ENCODE results near the gene TTC6.

The TTC6 gene

GRCh38 chr14:37625597-37626595, 30.5 kb downstream of the TTC6 start:
- no peak for DNase-seq

DNA sequence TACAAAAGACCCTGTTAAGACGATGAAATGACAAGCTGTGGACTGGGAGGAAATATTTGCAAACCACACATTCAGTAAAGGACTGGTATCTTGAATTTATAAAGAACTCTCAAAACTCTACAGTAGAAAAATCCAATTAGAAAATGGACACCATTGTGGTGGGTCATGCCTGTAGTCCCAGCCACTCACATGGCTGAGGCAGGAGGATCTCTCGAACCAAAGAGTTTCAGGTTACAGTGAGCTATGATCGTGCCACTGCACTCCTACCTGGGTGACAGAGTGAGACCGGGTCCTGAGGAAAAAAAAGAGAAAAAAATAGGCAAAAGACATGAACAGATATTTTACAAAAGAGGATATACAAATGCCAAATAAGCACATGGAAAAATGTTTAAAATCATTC, 41.9 kb downstream of the TTC6 start:
- no peak for DNase-seq

DNA sequence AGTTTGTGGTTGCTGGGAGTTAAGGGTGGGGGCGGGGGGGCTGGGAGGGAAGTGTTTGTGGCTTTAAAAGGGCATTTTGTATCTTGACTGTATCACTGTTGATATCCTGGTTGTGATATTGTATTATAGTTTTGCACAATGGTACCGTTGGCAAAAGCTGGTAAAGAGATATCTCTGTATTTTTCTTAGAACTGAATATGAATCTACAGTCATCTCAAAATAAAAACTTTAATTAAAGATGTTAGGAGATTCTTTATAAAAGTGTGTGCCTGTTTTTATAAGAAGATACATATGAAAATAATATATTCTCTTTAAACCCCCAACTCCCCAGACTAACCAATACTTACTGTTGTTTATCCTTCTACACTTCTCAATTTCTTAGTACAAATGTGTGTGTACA, 43.2 kb downstream of the TTC6 start:
- no peak for DNase-seq

- no peak for DNase-seq
Measured at GRCh38 chr14:37641117-37641516, 45.7 kb downstream of the TTC6 start.

GRCh38 chr14:37642125-37642524, 46.7 kb downstream of the TTC6 start:
- no peak for DNase-seq

- no peak for DNase-seq
Measured at GRCh38 chr14:37643701-37644100, 48.3 kb downstream of the TTC6 start.

Data from CD4-positive, alpha-beta T cell treated with Interleukin-17A for 1 hour (primary cell).